HEK293 (cell line): ENCODE results near the gene SCGB1A1.
A peak's percentile ranks its signal among the peaks of the same experiment; 100 is the strongest.

Experiments
- CTCF ChIA-PET: fragments of 350-600 bp; formaldehyde crosslinking; extraction: SDS; loops from one replicate; lab custom pipeline; 2021; ENCODE audit warnings: antibody characterized with exemption; lab: Yijun Ruan, JAX
- POLR2A ChIA-PET: fragments of 300-600 bp; formaldehyde crosslinking; extraction: SDS; loops from one replicate; lab custom pipeline; 2020; ENCODE audit warnings: antibody characterized with exemption, inconsistent platforms; lab: Yijun Ruan, JAX
- H3K27ac ChIP-seq: fragments of 200-500 bp; sonication (Bioruptor generic); 2 replicates; pipeline ENCODE4 v1.5.1; 2014; ENCODE audit warnings: low read depth, low read length, control low read depth, inconsistent platforms; ENCODE audit errors: extremely low read depth
- H3K36me3 ChIP-seq, 2 experiments: fragments of 200-500 bp in 1 of 2; sonication (Bioruptor generic) in 1 of 2; 1 replicate in 1 of 2; 2 replicates in 1 of 2; pipeline ENCODE4 v1.5.1; 2014 to 2017; ENCODE audit warnings: inconsistent platforms in 2 of 2, low read length in 2 of 2; ENCODE audit not compliant: control insufficient read depth in 2 of 2, insufficient read depth in 1 of 2
- H3K4me1 ChIP-seq: fragments of 200-500 bp; sonication (Bioruptor generic); 2 replicates; pipeline ENCODE4 v1.5.1; 2014; ENCODE audit warnings: mild to moderate bottlenecking, low read length, inconsistent platforms; ENCODE audit not compliant: control insufficient read depth, insufficient read depth
- H3K4me3 ChIP-seq: 2 replicates; pipeline ENCODE4 v1.5.1; 2011; ENCODE audit warnings: low read depth, mild to moderate bottlenecking, control low read depth, low read length, moderate library complexity
- H3K9me3 ChIP-seq: fragments of 200-500 bp; sonication (Bioruptor generic); 2 replicates; pipeline ENCODE4 v1.5.1; 2014; ENCODE audit warnings: low read depth, low read length, inconsistent platforms; ENCODE audit not compliant: control insufficient read depth, insufficient read depth
- REPIN1 ChIP-seq: fragments of 450-650 bp; formaldehyde crosslinking; IDR thresholded peaks from 2 replicates; pipeline ENCODE4 v1.5.1; 2017; ENCODE audit warnings: missing biosample characterization, missing genetic modification characterization, low read depth
- SCRT1 ChIP-seq: fragments of 450-650 bp; formaldehyde crosslinking; IDR thresholded peaks from 2 replicates; pipeline ENCODE4 v1.5.1; 2016; ENCODE audit warnings: missing biosample characterization, missing genetic modification characterization, borderline replicate concordance
- SCRT2 ChIP-seq: fragments of 450-650 bp; formaldehyde crosslinking; IDR thresholded peaks from 2 replicates; pipeline ENCODE4 v1.5.1; 2016; ENCODE audit warnings: missing biosample characterization, missing genetic modification characterization
- ZNF184 ChIP-seq: fragments of 450-650 bp; IDR thresholded peaks from 2 replicates; pipeline ENCODE4 v1.5.1; 2018; ENCODE audit warnings: missing biosample characterization, mild to moderate bottlenecking, missing genetic modification characterization
- ZNF785 ChIP-seq: fragments of 450-650 bp; formaldehyde crosslinking; IDR thresholded peaks from 2 replicates; pipeline ENCODE4 v1.5.1; 2016; ENCODE audit warnings: missing biosample characterization, missing genetic modification characterization
- TF ChIP-seq, protein P1 (sequence below): fragments of 450-650 bp; IDR thresholded peaks from 2 replicates; pipeline ENCODE4 v1.5.1; 2018; ENCODE audit warnings: missing biosample characterization, missing genetic modification characterization
- TF ChIP-seq, protein P2 (sequence below): fragments of 450-650 bp; formaldehyde crosslinking; IDR thresholded peaks from 2 replicates; pipeline ENCODE4 v1.5.1; 2016; ENCODE audit warnings: missing biosample characterization, missing genetic modification characterization

Gene SCGB1A1

DNA sequence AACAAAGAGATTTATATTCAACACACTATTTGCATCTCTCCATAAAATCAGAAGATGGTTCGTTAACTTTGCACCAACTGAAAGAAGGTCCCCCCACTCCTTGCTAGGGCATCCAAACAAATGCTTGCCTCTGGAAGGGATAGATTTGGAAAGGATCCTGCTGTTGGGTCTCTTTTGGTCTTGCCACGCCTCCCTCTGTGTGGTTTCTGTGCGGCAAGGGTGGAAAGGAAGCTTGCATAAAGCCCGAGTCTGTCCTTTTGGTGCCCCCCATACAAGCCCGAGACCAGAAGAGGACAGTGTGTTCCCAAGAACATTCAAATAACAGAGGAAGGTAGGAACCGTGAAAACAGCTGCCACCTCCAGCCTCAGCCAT is 15.1 kb downstream of the SCGB1A1 start (continued):
- TF ChIP-seq, protein P1, sequence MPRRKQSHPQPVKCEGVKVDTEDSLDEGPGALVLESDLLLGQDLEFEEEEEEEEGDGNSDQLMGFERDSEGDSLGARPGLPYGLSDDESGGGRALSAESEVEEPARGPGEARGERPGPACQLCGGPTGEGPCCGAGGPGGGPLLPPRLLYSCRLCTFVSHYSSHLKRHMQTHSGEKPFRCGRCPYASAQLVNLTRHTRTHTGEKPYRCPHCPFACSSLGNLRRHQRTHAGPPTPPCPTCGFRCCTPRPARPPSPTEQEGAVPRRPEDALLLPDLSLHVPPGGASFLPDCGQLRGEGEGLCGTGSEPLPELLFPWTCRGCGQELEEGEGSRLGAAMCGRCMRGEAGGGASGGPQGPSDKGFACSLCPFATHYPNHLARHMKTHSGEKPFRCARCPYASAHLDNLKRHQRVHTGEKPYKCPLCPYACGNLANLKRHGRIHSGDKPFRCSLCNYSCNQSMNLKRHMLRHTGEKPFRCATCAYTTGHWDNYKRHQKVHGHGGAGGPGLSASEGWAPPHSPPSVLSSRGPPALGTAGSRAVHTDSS (tag by site-specific recombination): no peak

DNA sequence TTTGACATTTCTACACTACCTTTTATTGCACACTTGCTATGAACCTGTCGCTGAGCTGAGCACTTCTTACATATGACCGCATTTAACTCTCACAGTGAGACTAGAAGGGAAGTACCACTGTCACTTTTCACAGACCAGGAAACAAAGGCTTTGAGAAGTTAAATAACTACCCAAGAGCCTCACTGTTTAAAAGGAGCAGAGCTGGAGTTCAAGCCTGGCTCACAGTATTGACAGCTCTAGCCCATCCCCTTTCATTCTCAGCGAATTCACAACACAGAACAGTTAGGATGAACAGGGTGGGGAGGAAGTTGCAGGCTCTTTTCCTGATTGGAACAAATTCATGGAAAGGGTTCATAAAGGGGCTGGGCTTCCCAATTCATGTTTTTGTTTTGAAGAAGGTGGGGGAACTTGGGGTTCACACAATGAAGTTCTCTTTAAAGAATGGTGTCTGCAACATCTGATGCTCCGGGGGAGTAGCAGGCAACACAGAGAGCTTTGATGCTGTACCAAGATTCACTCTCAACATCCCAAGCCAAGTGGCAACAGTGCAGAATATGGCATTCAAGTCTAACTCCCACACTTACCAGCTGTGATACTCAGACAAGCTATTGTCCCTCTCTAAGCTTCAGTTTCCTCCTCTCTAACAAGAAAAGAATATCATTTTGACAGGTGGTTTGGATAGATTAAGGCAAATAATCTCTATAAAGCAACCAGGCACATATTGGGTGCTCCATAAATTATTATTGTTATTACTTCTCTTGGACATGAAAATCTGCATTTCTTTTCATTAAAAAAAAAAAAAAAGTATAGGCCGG is 17.2 kb downstream of the SCGB1A1 start:
- Histone ChIP-seq H3K4me3 (no peak overlapping the region), H3K4me1 (no peaks in the 10 kb centered on the region), H3K36me3 (no peaks in the 10 kb centered on the region), H3K9me3 (no peaks in the 10 kb centered on the region), H3K27ac (no peak overlapping the region)
- CTCF ChIA-PET: interaction anchor here (0.6 to 2.0 kb wide), 3 partner anchors 41 to 107 kb away, joined by 3 to 8 read pairs (median 7); no protein-coding TSS in a partner anchor
- TF ChIP-seq SCRT2 (tag by site-specific recombination): peak; percentile 73
- peak; percentile 61 for TF ChIP-seq SCRT1 (tag by site-specific recombination)
- no peak for TF ChIP-seq REPIN1 (tag by site-specific recombination)
- POLR2A ChIA-PET: interaction anchor here (1.0 kb wide), 1 partner anchor 155 kb away, joined by 3 read pairs; the partner anchor contains the start of gene TUT1

DNA sequence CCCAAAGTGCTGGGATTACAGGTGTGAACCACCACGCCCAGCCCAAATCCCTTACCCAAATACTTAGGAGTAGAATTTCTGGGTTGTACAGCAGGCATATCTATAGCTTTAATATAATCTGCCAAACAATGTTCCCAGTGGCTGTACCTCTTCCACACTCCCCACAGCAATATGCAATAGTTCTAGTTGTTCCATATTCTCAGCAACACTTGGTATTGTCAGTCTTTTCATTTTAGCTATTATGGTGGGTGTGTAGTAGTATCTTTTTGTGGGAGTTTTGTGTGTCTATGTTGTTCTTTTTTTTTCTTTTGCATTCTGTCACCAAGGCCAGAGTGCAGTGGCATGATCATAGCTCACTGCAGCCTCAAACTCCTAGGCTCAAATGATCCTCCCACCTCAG is 18.8 kb downstream of the SCGB1A1 start:
- Histone ChIP-seq H3K4me1 (no peaks in the 10 kb centered on the region), H3K27ac (no peak overlapping the region)
- ChIA-PET POLR2A (interaction anchor here (0.6 to 1.0 kb wide), 2 partner anchors 57 to 154 kb away, joined by 3 to 4 read pairs; partner anchors contain the start of gene TUT1), CTCF (interaction anchor here (0.6 to 2.0 kb wide), 4 partner anchors 13 to 105 kb away, joined by 3 to 13 read pairs (median 8); no protein-coding TSS in a partner anchor)
- TF ChIP-seq ZNF785 (tag by site-specific recombination) (no peak), ZNF184 (tag by site-specific recombination) (peak; percentile 95)
- TF ChIP-seq, all 188 proteins: peak for 1
- Histone ChIP-seq H3K36me3 (no peaks in the 10 kb centered on the region), H3K9me3 (no peaks in the 10 kb centered on the region), H3K4me3 (no peak overlapping the region)

DNA sequence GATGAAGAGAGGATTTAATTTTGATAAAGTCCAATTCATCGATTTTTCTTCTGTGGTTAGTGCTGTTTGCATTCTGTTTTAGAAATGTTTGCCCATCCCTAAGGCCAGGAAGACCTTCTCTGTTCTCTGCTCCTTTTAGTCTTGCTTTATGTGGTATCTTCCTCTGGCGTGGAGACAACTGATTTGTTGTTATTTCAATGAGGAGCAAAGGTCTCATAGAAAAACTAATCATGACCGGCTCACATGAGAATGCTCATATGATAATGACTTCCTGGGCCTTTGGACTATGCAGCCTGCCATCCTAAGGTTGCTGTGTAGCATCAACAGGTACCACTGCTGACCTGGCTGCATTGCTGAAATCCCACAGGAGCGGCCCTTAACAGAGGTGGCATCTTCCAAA is 19.8 kb downstream of the SCGB1A1 start:
- POLR2A ChIA-PET: no interaction called here
- CTCF ChIA-PET: interaction anchor here (1.9 kb wide), 1 partner anchor 14 kb away, joined by 13 read pairs; no protein-coding TSS in a partner anchor

More for the DNA sequence above, 19.8 kb downstream of the SCGB1A1 start:
- Histone ChIP-seq H3K9me3 (no peaks in the 10 kb centered on the region), H3K4me1 (no peaks in the 10 kb centered on the region), H3K36me3 (no peaks in the 10 kb centered on the region), H3K27ac (no peak overlapping the region), H3K4me3 (no peak overlapping the region)
- TF ChIP-seq, protein P2, sequence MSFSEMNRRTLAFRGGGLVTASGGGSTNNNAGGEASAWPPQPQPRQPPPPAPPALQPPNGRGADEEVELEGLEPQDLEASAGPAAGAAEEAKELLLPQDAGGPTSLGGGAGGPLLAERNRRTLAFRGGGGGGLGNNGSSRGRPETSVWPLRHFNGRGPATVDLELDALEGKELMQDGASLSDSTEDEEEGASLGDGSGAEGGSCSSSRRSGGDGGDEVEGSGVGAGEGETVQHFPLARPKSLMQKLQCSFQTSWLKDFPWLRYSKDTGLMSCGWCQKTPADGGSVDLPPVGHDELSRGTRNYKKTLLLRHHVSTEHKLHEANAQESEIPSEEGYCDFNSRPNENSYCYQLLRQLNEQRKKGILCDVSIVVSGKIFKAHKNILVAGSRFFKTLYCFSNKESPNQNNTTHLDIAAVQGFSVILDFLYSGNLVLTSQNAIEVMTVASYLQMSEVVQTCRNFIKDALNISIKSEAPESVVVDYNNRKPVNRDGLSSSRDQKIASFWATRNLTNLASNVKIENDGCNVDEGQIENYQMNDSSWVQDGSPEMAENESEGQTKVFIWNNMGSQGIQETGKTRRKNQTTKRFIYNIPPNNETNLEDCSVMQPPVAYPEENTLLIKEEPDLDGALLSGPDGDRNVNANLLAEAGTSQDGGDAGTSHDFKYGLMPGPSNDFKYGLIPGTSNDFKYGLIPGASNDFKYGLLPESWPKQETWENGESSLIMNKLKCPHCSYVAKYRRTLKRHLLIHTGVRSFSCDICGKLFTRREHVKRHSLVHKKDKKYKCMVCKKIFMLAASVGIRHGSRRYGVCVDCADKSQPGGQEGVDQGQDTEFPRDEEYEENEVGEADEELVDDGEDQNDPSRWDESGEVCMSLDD (tag by site-specific recombination): no peak
- TF ChIP-seq SCRT2 (tag by site-specific recombination): peak; percentile 36; the same call in 1 of the 2 replicates
